GM19238 (cell line): ENCODE results near the gene RASGRF2.
"Not testable (repeated sequence)": the region's sequence is repeated elsewhere in the genome, so short reads cannot be mapped to it uniquely, and the experiment has no call there.

Experiments
- DNase-seq: peaks from one replicate; pipeline ENCODE4 v3.0.0; 2011; ENCODE audit warnings: low spot score; ENCODE audit not compliant: insufficient read length

RASGRF2 gene

GRCh38 chr5:80978772-80979317 lies 18.7 kb downstream of the RASGRF2 start:
- DNase-seq, result no peak

- DNase-seq, result no peak
These were observed 21.9 kb downstream of the RASGRF2 start for GRCh38 chr5:80982093-80982492.

GRCh38 chr5:80985600-80986228 lies 25.6 kb downstream of the RASGRF2 start:
- DNase-seq, result no peak

GRCh38 chr5:80986382-80986781 lies 26.2 kb downstream of the RASGRF2 start:
- DNase-seq, result no peak

- no peak for DNase-seq
These were observed 27.1 kb downstream of the RASGRF2 start for GRCh38 chr5:80987078-80987766.

GRCh38 chr5:80988419-80988935 lies 28.3 kb downstream of the RASGRF2 start:
- DNase-seq, result no peak

GRCh38 chr5:80989883-80990282 lies 29.7 kb downstream of the RASGRF2 start:
- DNase-seq, result no peak

GRCh38 chr5:80990527-80990926 lies 30.4 kb downstream of the RASGRF2 start:
- DNase-seq, result no peak

- DNase-seq, result no peak
These were observed 30.8 kb downstream of the RASGRF2 start for GRCh38 chr5:80990971-80991370.

GRCh38 chr5:80995908-80996307 lies 35.7 kb downstream of the RASGRF2 start:
- DNase-seq, result no peak

- no peak for DNase-seq
These were observed 38.4 kb downstream of the RASGRF2 start for GRCh38 chr5:80998590-80998979.

GRCh38 chr5:81003811-81004386 lies 43.7 kb downstream of the RASGRF2 start:
- DNase-seq, result no peak

GRCh38 chr5:81005708-81006107 lies 45.5 kb downstream of the RASGRF2 start:
- DNase-seq, result no peak

GRCh38 chr5:81006231-81006630 lies 46.1 kb downstream of the RASGRF2 start:
- no peak for DNase-seq

GRCh38 chr5:81006947-81007636 lies 46.9 kb downstream of the RASGRF2 start:
- no peak for DNase-seq

GRCh38 chr5:81007637-81008027 lies 47.5 kb downstream of the RASGRF2 start:
- no peak for DNase-seq

- no peak for DNase-seq
These were observed 50.4 kb downstream of the RASGRF2 start for GRCh38 chr5:81010336-81011169.

GRCh38 chr5:81014348-81014747 lies 54.2 kb downstream of the RASGRF2 start:
- no peak for DNase-seq

GRCh38 chr5:81016116-81016515 lies 56.0 kb downstream of the RASGRF2 start:
- DNase-seq, result no peak

- no peak for DNase-seq
These were observed 57.2 kb downstream of the RASGRF2 start for GRCh38 chr5:81017320-81017719.

- not testable (repeated sequence) for DNase-seq
These were observed 58.4 kb downstream of the RASGRF2 start for GRCh38 chr5:81018608-81019007.
